ENCODE measurements around the gene TFPI.
"Not testable (repeated sequence)": the region's sequence is repeated elsewhere in the genome, so short reads cannot be mapped to it uniquely, and the experiment has no call there.

The TFPI gene

DNA sequence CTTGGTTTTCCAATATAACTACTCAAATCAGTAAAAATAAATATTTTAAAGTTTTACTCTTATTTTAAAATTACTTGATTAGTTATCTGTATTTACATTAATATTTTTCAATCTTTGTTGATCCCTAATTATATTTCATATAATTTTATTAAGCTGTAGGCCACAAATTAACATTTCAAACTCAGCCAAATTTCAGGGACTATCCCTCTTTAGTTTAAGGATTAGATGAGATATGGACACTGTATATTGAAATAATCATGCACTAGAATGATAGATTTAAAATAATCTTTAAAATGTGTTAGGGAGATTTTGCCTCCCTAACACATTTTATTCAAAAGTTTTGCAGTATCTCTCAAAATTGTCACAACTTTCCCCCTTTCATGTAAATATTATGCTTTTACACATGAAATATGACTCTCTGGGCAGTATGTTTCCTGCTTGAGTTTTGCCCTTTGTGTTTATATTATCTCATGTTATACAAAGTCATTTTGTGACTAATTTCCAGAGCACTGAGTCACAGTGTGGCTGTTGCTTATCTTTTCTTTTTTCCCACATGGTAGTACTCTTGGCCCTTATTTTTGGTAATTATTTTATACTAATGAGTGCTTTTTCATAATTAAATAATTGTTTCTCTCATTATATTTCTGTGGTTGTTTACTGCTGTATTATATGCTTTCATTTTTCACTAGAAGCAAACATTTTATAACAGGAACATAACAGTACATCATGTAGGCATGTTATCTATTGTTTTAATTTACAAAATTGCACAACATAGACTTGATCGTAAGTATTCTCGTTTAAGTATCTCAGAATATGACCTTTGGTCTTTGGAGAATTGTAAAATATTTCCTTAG is 1.2 kb downstream of the TFPI start:
- DNase-seq (ENCODE audit: low read depth in 2 of 2): no peak

DNA sequence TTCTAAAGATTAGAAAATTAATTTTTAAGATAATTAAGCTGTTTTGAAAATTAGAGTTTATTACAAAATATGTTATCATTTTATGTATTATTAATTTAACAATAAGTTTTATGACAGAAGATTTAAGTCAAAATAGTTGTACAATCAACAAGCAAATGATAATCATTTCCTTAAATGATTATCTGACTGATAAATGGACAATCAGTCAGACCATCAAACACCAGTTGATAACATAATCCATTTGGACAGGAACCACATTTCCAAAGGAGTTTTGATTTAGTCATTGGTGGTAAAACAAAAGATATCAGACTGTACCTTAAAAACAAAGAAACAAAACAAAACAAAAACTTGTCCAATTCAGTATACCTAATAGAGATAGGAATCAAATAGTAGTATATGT is 1.9 kb downstream of the TFPI start:
- no peak for DNase-seq (ENCODE audit: low read depth in 2 of 2)

DNA sequence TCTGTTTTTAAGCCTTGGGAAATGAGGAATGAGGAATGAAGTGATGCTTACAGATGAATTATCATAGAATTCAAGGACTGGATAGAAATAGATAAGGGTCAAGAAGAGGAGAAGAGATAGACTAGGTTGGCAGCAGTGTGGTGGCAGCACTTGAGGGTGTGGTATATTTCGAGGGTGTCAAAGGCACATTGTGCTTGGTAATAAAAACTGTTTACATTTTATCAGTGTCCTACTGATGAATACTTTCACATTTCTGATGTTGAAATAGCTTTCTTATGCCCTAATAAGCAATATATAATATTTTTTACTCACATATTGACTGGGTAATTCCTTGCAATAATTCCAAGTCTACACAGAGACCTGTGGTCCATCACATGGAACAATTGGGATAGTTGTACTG is 3.4 kb downstream of the TFPI start:
- no peak for DNase-seq (ENCODE audit: low read depth in 2 of 2)

DNA sequence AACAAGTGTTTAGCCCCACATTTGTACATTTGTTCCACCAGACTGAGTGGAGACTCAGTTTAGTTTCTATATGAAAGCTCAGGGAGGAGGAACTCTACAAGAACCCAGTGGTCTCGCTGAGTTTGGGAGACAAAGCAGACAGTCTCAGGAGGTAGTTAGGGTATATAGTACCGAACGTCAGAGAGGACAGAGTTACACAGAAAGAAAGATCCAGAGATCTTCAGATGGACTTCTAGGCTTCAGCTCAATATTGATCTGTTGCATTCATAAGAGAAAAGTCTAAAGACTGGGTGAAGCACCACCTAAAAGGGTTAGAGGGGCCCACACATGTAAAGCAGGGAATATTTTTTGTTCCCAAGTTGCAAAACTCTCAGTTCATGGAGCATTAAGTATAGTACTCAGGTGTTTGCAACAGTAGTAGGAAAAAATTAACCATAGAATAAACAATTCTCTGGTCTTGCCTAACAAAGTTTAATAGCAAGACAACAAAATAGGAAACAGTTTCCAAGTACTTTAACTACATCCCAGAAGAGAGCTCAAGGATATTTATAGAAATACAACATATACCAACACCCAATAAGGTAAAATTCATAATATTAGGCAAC is 4.2 kb downstream of the TFPI start:
- no peak for DNase-seq (ENCODE audit: low read depth in 2 of 2)

DNA sequence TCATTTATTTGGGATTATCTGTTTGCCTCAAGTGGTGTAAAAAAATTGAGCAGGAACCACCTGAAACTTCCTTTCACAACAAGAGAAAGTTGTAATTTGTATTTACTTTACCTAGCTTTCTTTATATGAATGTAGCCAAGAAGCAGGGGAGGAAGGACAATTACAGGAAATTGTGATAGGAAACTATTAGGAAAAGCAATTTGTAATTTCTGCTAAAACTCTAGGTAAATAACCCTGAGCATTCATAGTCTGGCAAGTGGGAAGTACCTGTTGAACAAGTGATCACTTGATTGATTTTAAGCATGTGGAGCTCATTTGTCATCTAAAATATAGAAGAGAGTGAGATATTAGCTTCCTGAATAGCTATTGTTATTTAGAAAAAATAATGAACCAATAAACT is 5.0 kb downstream of the TFPI start:
- no peak for DNase-seq (ENCODE audit: low read depth in 2 of 2)

GRCh38 chr2:187548656-187549055 is 5.6 kb downstream of the TFPI start:
- DNase-seq (ENCODE audit: low read depth in 2 of 2): no peak

DNA sequence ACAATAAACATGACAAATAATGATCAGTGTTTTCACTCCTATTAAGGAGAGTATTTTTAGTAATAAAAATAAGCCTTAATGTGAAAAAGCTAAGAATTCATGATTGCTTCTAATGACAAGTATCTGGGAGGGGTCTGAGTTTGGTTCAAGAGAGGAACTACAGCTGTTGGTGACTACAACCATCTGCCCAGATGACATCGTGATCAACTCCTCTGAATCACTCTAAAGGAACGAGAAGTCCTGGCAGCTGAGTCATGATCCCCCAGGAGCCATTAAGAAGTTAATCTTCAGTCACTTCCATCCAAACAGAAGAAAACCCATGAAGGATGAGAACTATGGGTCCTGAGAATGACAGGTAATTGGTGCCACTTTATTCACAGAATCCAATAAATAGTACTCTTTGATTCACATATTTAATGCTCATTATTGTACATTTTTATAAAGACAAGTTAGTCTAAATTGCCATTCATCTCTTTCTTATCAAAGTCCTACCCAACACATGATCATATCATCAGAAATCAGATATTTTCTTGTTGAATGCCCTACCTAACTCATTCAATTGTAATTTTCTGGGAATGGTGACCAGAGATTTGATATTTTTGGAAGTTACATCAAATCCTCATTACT is 6.8 kb downstream of the TFPI start:
- no peak for DNase-seq (ENCODE audit: low read depth in 2 of 2)

DNA sequence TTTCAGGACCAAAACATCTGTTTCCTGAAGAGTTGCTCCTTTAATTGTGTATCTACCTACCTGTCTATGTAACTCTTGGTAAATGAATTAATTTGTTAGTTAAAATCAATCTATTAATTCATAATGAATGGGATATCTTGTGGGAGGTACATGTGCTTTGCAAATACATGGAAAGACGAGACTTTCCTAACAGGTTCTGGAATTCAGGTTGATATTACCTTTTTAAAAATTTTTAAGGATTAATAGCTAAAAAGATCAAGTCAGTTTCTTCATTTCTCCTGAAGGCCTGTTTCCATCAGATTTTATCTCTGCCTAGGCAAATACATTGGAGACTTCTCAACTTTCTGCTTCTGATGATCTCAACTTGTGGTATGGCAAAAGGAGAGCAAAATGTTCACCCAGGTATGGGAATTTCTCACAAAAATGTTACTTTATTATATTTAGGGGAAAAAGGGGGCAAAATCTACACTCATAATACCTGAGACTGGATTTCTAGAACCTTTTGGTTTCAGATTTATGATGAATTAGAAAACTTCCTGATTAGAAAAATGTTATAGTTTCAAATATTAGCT is 7.4 kb downstream of the TFPI start:
- no peak for DNase-seq (ENCODE audit: low read depth in 2 of 2)

DNA sequence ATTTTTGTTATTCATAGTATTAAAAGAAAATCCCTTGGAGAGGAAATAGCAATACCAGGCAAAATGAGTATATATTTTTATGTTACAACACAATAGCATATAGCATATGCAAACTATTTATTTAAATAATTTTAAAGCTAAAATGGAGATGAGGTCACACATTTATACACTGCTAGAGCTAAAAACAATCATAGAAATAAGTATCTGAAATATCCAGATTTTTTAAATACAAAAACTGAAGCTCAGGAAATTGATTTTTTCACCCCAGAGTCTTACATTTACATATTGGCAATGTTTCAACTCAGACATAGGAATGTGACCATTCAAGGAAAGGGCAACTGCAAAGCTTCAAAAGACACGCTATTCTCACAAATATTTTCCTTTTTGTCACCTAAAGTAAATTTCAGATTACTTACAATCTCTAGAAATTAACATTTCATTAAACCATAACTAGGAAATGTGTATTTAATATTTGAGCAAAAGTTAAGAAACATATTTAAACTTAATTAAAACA is 8.9 kb downstream of the TFPI start:
- no peak for DNase-seq (ENCODE audit: low read depth in 2 of 2)

DNA sequence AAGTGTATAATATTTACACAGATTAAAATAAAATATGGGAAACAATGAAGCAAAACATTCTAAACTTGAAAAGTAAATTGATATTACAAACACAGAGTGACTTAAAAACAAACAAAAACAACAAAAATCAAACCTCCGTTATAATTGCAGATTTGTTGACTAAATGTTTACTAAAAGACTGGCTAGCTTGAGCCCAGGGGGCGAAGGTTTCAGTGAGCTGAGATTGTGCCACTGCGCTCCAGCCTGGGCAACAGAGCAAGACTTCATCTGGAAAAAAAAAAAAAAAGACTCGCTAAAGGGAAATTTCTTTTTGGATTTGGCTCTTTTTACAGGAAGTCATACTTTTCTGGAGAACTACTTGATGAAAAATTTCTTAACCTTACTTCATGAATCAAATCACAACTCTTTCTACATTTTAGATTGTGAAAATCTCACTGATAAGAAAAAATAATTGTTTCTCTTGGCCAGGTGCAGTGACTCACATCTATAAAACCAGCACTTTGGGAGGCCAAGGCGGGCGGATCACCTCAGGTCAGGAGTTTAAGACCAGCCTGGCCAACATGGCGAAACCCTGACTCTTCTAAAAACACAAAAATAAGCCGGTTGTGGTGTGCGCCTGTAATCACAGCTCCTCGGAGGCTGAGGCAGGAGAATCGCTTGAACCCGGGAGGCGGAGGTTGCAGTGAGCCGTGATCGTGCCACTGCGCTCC is 9.7 kb downstream of the TFPI start:
- DNase-seq (ENCODE audit: low read depth in 2 of 2): no peak

GRCh38 chr2:187543488-187543887 is 10.7 kb downstream of the TFPI start:
- no peak for DNase-seq (ENCODE audit: low read depth in 2 of 2)

DNA sequence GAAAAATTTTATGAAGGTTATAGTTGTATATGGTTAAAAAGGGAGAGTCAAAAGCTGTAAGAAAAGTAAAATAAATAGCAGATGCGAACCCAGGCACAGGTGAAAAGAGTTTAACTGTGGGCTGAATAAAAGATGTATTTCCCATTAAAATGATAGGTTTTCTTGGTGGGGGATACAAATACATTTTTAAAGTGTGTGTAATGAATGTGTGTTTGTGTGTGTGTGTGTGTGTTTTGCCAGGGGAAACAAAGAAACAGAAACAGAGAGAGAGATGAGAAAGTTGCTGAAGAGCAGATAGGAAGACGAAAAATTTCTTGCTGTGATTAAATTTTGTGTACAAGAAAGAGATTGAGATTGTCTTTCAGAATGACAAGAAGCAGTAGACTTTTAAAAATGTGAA is 12.1 kb downstream of the TFPI start:
- no peak for DNase-seq (ENCODE audit: low read depth in 2 of 2)

DNA sequence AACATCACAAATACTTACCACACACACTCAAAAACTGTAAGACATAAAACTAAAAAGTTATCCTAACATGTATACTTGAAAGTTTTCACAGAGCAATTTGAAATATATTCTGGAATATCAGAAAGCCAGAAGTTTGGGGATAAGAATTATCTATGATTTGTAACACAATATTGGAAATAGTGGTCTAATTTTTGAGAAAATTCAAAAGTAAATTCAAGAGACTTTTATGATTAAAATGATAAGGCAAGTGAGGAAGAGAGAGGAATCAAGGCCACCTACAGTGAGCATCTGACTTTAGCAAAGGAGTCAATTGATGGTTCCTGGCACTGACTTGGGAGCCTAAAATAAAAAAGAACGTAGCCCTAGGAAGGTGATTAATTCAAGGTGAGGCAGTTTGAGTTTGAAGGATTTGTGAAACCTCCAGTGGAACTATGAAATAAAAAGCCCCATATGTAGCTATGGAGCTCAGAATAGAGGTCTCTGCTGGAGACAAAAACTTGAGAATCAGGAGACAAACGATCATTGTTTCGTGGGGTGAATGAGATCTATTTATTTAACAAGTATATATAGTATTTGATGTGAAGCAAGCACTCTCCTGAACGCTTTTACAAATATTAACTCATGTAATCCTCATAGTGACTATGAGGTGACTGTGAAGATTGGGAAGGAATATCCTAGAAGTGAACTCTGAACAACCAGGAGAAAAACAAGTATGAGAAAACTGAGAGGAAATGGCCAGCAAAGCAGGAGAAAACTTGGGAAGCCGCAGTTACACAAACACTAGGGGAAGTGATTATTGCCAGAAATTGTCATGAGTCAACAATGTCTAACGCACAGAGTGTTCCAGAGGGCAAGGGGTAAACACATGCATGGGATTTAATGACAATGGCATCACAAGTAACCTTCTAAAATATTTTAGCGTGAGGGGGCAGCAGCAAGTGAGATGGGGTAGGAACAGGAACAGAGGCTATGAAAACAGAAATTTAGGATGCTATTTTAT is 12.8 kb downstream of the TFPI start:
- DNase-seq (ENCODE audit: low read depth in 2 of 2): no peak

GRCh38 chr2:187538222-187538621 is 16.0 kb downstream of the TFPI start:
- not testable (repeated sequence) for DNase-seq (ENCODE audit: low read depth in 2 of 2)

DNA sequence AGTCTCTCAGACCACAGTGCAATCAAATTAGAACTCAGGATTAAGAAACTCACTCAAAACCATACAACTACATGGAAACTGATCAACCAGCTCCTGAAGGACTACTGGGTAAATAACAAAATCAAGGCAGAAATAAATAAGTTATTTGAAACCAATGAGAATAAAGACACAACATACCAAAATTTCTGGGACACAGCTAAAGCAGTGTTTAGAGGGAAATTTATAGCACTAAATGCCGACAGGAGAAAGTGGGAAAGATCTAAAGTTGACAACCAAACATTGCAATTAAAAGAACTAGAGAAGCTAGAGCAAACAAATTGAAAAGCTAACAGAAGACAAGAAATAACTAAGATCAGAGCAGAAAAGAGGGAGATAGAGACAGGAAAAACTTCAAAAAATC is 18.9 kb downstream of the TFPI start:
- not testable (repeated sequence) for DNase-seq (ENCODE audit: low read depth in 2 of 2)

DNA sequence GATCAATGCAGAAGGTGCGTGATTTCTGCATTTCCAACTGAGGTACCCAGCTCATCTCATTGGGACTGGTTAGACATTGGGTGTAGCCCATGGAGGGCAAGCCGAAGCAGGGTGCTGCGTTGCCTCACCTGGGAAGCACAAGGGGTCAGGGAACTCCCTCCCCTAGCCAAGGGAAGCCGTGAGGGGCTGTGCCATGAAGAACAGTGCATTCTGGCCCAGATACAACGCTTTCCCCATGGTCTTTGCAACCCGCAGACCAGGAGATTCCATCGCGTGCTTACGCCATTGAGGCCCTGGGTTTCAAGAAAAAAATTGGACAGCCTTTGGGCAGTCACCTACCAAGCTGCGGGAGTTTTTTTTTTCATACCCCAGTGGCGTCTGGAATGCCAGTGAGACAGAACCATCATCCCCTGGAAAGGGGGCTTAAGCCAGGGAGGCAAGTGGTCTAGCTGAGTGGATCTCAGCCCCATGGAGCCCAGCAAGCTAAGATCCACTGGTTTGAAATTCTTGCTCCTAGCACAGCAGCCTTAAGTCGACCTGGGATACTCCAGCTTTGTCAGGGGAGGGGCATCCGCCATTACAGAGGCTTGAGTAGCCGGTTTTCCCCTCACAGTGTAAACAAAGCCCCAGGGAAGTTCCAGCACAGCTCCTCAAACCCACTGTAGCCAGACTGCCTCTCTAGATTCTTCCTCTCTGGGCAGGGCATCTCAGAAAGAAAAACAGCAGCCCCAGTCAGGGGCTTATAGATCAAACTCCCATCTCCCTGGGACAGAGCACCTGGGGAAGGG is 21.7 kb downstream of the TFPI start:
- DNase-seq (ENCODE audit: low read depth in 2 of 2): no peak

DNA sequence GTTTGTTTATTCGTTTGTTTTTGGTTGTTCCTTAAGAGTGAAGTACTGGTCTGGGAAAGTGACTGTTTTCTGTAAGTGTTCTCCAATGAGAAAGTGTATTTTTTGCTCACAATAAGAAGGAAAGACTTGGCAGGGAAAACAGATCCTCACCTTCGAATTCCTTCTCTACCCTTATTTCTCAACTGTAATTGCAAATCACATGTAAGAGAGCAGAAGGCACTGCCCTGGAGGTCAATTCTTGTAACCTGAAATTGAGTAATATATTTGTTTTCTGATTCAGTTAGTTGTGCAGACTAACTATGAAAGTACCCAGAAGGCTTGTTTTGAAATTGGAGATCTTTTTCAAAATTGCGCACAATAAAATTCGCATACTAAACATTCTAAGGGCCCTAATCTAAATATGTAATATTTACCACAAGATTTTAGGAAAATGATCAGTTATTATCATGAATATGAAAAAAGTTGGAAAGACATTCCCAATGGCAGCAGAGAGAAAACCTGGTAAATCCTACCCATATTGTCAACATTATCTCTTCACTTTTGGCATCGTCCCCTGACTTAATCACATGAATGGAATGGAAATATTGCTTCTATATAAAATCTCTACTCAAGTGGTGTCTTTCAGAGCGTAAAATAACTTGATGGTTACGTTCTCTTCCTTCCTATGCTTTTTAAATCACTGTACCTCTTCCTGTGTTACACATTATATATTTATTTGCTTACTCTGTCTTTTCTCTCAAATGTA is 24.1 kb downstream of the TFPI start:
- DNase-seq (ENCODE audit: low read depth in 2 of 2): no peak

DNA sequence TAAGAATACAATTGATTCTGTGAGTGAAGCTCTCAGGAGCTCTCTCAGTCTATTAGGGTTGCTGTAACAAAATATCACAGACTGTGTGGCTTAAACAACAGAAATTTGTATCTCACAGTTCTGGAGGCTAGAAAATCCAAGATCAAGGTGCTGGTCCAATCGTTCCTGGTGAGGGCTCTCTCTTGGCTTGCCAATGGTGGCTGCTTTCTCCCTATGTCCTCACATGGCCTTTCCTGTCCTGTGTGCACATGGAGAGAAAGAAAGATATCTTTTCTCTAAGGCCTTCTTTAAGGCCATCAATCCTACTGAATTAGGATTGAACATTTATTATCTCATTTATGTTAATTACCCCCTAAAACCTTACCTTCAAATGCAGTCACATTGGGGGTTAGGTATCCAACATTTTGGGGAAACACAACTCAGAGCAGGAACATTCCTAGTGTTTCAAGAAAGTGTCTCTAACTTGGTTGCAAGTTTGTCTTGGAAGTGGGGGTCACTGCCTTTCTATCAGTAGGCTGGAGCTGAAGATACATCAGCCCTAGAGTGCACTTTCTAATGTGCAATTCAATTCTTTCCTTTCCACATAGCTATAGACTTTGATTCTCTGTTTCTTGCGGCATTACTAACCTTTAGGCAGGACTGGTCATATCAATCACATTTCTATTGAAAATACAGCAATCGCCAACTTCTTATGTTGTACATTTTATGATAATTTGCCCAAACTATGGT is 24.8 kb downstream of the TFPI start:
- DNase-seq (ENCODE audit: low read depth in 2 of 2): no peak
